ENCODE data around the gene FAM83G. TPM values are rescaled to one million over a fixed set of nuclear protein-coding genes. Genes with fewer than 3 reads are reported as not detected.

The FAM83G gene
- total and polyA plus RNA-seq, 8 donors = 8.2 to 41.1 (median 14.2) TPM

- 67 to 71% (median 68%) methylated on average over 21 to 22 of the region's 22 CpGs for WGBS, 5 donors
- H3K27ac ChIP-seq = no peak overlapping the region
- no peak overlapping the region for H3K4me3 ChIP-seq
- peak in 1 of 2 donors; percentile 43 for DNase-seq
- H3K27me3 ChIP-seq = no peaks in the 10 kb centered on the region
- H3K9me3 ChIP-seq = peaks cover 0 to 6% (median 2%) of the 10 kb centered on the region in 4 donors
- no peak for TF ChIP-seq EP300 (IDR thresholded peaks at IDR 0.05)
- TF ChIP-seq POLR2AphosphoS5 (IDR thresholded peaks at IDR 0.05) = no peak
- TF ChIP-seq POLR2A (IDR thresholded peaks at IDR 0.05) = no peak
- TF ChIP-seq, protein P1, sequence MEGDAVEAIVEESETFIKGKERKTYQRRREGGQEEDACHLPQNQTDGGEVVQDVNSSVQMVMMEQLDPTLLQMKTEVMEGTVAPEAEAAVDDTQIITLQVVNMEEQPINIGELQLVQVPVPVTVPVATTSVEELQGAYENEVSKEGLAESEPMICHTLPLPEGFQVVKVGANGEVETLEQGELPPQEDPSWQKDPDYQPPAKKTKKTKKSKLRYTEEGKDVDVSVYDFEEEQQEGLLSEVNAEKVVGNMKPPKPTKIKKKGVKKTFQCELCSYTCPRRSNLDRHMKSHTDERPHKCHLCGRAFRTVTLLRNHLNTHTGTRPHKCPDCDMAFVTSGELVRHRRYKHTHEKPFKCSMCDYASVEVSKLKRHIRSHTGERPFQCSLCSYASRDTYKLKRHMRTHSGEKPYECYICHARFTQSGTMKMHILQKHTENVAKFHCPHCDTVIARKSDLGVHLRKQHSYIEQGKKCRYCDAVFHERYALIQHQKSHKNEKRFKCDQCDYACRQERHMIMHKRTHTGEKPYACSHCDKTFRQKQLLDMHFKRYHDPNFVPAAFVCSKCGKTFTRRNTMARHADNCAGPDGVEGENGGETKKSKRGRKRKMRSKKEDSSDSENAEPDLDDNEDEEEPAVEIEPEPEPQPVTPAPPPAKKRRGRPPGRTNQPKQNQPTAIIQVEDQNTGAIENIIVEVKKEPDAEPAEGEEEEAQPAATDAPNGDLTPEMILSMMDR (IDR thresholded peaks at IDR 0.05) = no peak
- H3K4me1 ChIP-seq = peaks cover 20 to 58% (median 43%) of the 10 kb centered on the region in 4 donors
- intact Hi-C loops (cut with DNase I; ENCODE audit: low total_unique reads) = no loop called here
- H3K36me3 ChIP-seq = peaks cover 0 to 16% (median 5%) of the 10 kb centered on the region in 4 donors
Observed at GRCh38 chr17:18992454-18993130, 12.0 kb downstream of the FAM83G start.

DNA sequence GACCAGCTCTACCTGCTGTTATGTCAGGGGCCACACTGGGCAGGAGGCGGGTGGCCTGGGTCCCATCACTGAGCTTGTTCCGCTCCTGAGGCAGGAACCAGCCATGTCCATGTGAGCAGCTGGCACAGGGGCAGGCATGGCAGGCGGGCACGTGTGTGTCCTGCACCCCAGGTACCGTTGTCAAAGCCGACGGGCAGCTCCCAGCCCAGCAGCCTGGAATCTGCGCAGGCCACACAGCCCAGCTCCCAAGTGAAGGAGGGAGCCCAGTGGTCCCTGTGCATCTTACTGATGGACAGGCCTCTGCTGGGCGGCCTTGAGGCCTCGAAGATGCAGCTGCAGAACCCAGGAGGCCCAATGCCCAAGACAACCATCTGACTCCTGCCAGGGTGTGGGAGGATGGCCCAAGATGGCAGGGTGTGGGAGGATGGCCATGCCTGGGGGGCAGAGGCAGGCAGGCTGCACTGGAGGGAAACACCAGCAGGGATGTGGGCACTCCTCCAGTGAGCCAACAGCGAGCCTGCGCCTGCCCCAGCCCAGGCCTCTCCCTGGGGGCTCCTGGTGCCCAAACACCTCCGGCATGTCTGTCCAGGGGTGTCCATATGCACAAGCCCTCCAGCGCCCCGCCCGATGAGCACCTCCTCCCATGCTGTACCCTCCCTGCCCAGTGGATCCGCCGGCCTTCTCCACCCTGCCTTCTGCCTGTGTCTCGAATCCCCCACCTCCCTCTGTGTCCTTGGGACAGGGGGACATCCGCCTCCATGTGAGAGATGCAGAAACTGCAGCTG is 12.8 kb downstream of the FAM83G start:
- intact Hi-C loops (cut with DNase I; ENCODE audit: low total_unique reads) = no loop called here
- Histone ChIP-seq H3K9me3 (peaks cover 0 to 6% (median 2%) of the 10 kb centered on the region in 4 donors), H3K27me3 (no peaks in the 10 kb centered on the region), H3K4me1 (peaks cover 25 to 63% (median 48%) of the 10 kb centered on the region in 4 donors), H3K4me3 (no peak overlapping the region), H3K36me3 (peaks cover 0 to 24% (median 10%) of the 10 kb centered on the region in 4 donors), H3K27ac (no peak overlapping the region)
- WGBS, 5 donors = 85 to 95% (median 87%) methylated on average over 13 to 20 of the region's 20 CpGs
- TF ChIP-seq EP300 (IDR thresholded peaks at IDR 0.05) = no peak
- TF ChIP-seq, protein P1 (IDR thresholded peaks at IDR 0.05) = no peak
- TF ChIP-seq POLR2AphosphoS5 (IDR thresholded peaks at IDR 0.05) = no peak
- TF ChIP-seq POLR2A (IDR thresholded peaks at IDR 0.05) = no peak
- DNase-seq = no peak

DNA sequence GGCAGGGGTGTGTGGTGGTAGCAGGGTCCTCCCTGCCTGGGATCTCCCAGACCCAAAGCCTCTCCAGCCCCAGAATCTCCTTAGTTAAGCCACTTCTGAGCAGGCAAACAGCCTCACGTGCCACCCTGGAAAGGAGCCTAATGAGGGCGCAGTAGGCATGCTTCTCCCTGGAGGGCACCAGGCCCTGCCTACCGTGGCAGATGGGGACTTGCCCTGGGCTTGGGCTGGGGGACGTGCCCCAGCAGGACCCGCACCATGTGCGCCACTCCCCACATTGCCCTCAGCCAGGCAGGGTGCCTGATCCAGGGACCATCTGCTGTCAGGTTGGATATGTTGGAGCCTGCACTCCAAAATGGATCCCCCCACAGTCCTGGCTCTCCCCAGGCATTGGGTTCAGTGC is 14.2 kb downstream of the FAM83G start:
- Histone ChIP-seq H3K4me1 (peaks cover 25 to 76% (median 54%) of the 10 kb centered on the region in 4 donors), H3K9me3 (peaks cover 0 to 3% (median under 1%) of the 10 kb centered on the region in 4 donors), H3K36me3 (peaks cover 0 to 23% (median 16%) of the 10 kb centered on the region in 4 donors), H3K27me3 (no peaks in the 10 kb centered on the region), H3K27ac (peak overlapping the region in 2 of 5 donors; percentile 20 to 79), H3K4me3 (no peak overlapping the region)
- intact Hi-C loops (cut with DNase I; ENCODE audit: low total_unique reads) = no loop called here
- TF ChIP-seq POLR2A (IDR thresholded peaks at IDR 0.05) = no peak
- no peak for TF ChIP-seq POLR2AphosphoS5 (IDR thresholded peaks at IDR 0.05)
- TF ChIP-seq, protein P1 (IDR thresholded peaks at IDR 0.05) = no peak
- no peak for TF ChIP-seq EP300 (IDR thresholded peaks at IDR 0.05)
- DNase-seq = no peak
- WGBS, 5 donors = 69 to 76% (median 73%) methylated on average over 6 of the region's 6 CpGs; no CpG with 5 or more reads in 1 of the 5 donors

DNA sequence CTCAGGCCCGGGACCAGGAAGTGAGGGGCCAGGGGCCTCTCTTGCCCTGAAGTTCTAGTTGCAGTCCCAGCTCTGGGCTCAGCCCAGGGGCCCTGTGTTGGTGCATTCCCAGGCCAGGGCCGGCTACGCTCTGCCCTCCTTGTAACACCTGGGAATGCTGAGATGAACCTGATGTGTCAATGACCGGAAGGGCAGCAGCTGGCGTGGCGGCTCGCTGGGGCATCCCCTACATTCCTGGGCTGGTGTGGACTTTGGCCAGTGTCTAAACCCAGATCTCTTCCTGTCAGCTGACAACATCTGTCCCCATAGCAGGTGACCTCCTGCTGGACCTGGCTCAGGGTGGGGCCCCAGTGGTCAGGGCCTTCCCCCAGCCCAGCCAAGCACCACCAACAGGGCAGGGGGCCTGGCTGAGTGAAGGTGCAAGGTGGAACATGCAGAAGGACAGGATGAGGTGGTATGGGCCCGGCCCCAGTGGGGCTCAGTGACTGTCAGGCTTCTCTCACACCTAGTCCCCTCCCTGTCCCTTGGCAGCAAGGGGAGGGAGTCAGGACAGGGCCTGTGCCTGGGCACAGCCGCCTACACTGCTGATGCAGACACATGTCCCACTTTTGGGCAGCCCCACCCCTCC is 15.9 kb downstream of the FAM83G start:
- WGBS, 5 donors = 46 to 80% (median 52%) methylated on average over 2 to 9 of the region's 9 CpGs

More for the DNA sequence above, 15.9 kb downstream of the FAM83G start:
- peak overlapping the region; percentile 67 to 80 (median 74) for H3K27ac ChIP-seq
- H3K36me3 ChIP-seq = peaks cover 0 to 27% (median 19%) of the 10 kb centered on the region in 4 donors
- intact Hi-C loops (cut with DNase I; ENCODE audit: low total_unique reads) = no loop called here
- peak; percentile 68 to 70 for DNase-seq
- H3K4me1 ChIP-seq = peaks cover 25 to 80% (median 48%) of the 10 kb centered on the region in 4 donors
- no peaks in the 10 kb centered on the region for H3K9me3 ChIP-seq
- TF ChIP-seq POLR2A (IDR thresholded peaks at IDR 0.05) (no peak), POLR2AphosphoS5 (IDR thresholded peaks at IDR 0.05) (peak in 1 of 3 donors; percentile 33)
- H3K4me3 ChIP-seq = no peak overlapping the region
- no peaks in the 10 kb centered on the region for H3K27me3 ChIP-seq
